Vagina (tissue), 2 donors: ENCODE results near the gene IWS1.

ENCODE experiments used
- POLR2A ChIP-seq, 2 donors: fragments of 450-650 bp; IDR thresholded peaks; one replicate each; pipeline ENCODE4 v1.6.1; 2017; ENCODE audit warnings: antibody characterized with exemption in 2 of 2, mild to moderate bottlenecking in 2 of 2, moderate library complexity in 2 of 2
- POLR2AphosphoS5 ChIP-seq, 2 donors: sonication (generic); formaldehyde crosslinking; IDR thresholded peaks; one replicate each; pipeline ENCODE4 v1.9.0; 2017; ENCODE audit warnings: antibody characterized with exemption in 2 of 2, mild to moderate bottlenecking in 2 of 2, low read depth in 1 of 2; ENCODE audit not compliant: insufficient read depth in 1 of 2

GRCh38 chr2:127512362-127512761 lies 13.9 kb downstream of the IWS1 start:
- TF ChIP-seq POLR2A (IDR thresholded peaks at IDR 0.05) (no peak), POLR2AphosphoS5 (IDR thresholded peaks at IDR 0.05; ENCODE audit: insufficient read depth in 1 of 2, low read depth in 1 of 2) (no peak)
